Measurements from ENCODE around the gene CLEC19A. TPM values are rescaled to one million over a fixed set of nuclear protein-coding genes. Genes with fewer than 3 reads are reported as not detected.

CLEC19A gene
- total and polyA plus RNA-seq, 2 donors (not counting 3 experiments of a cell fraction or from before 2014, with no cell fraction given), result not detected

- intact Hi-C loops (cut with micrococcal nuclease), result no loop called here
- POLR2A ChIA-PET, result no interaction called here
- H3K9me3 ChIP-seq (replicated peaks; ENCODE audit: control insufficient read depth, insufficient read depth, low read length), result no peaks in the 10 kb centered on the region
These were observed 16.4 kb downstream of the CLEC19A start for GRCh38 chr16:19301931-19302330.

More at GRCh38 chr16:19301931-19302330, 16.4 kb downstream of the CLEC19A start:
- FAIRE-seq (no peak), DNase-seq (ENCODE audit: low read depth, low spot score) (no peak)
- TF ChIP-seq EZH2 (IDR thresholded peaks at IDR 0.05; ENCODE audit: borderline replicate concordance, low read depth, low read length, severe bottlenecking) (no peak), GATA2 (IDR thresholded peaks at IDR 0.05; ENCODE audit: insufficient read depth, insufficient read length, low read depth, low read length) (no peak), POLR2AphosphoS5 (IDR thresholded peaks at IDR 0.05; ENCODE audit: insufficient read depth, low read depth, low read length) (no peak), CTCF (IDR thresholded peaks at IDR 0.05; ENCODE audit: extremely low read depth in 1 of 2, insufficient read depth in 1 of 2, low read depth in 1 of 2, low read length in 2 of 2) (no peak), FOS (IDR thresholded peaks at IDR 0.05; ENCODE audit: borderline replicate concordance, insufficient read depth, low read length) (no peak), MAX (IDR thresholded peaks at IDR 0.05; ENCODE audit: insufficient read depth, insufficient read length) (no peak), JUN (IDR thresholded peaks at IDR 0.05; ENCODE audit: borderline replicate concordance, insufficient read depth, insufficient read length, low read depth) (no peak), POLR2A (IDR thresholded peaks at IDR 0.05; ENCODE audit: low read depth, low read length) (no peak), MYC (IDR thresholded peaks at IDR 0.05; ENCODE audit: low read depth, low read length) (no peak)
- no peaks in the 10 kb centered on the region for H3K27me3 ChIP-seq (ENCODE audit: control insufficient read depth in 2 of 2, insufficient read depth in 2 of 2, low read length in 2 of 2)
- dilution Hi-C loops (cut with MboI; ENCODE audit: extremely low pct_ligation_motif_present, low sequenced_read_pairs), result no loop called here
- H3K4me2 ChIP-seq (ENCODE audit: insufficient read depth, low read length), result no peak overlapping the region
- H2AFZ ChIP-seq (ENCODE audit: low read depth, low read length), result no peak overlapping the region
- H3K27ac ChIP-seq (ENCODE audit: insufficient read depth, low read depth, low read length), result no peak overlapping the region
- H3K79me2 ChIP-seq (ENCODE audit: control insufficient read depth, insufficient read depth, low read length), result no peaks in the 10 kb centered on the region
- CTCF ChIA-PET, result no interaction called here
- BruUV-seq (replicated peaks), result no TSS peak
- no peak overlapping the region for H3K4me3 ChIP-seq (replicated peaks in 1 of 3; ENCODE audit: insufficient read depth in 1 of 3, low read depth in 1 of 3, low read length in 3 of 3)
- H3K4me1 ChIP-seq (ENCODE audit: control insufficient read depth, extremely low read depth, insufficient read depth, low read length), result no peaks in the 10 kb centered on the region
- no peaks in the 10 kb centered on the region for H4K20me1 ChIP-seq (replicated peaks; ENCODE audit: control insufficient read depth, extremely low read depth, insufficient read depth, low read length)
- no peak overlapping the region for H3K9ac ChIP-seq (replicated peaks; ENCODE audit: extremely low read depth, insufficient read depth, low read length)
- no peaks in the 10 kb centered on the region for H3K9me1 ChIP-seq (replicated peaks; ENCODE audit: control insufficient read depth, extremely low read depth, insufficient read depth, low read length)
- H3K36me3 ChIP-seq (ENCODE audit: control insufficient read depth in 2 of 2, extremely low read depth in 1 of 2, insufficient read depth in 2 of 2, low read length in 2 of 2), result no peaks in the 10 kb centered on the region

Measured in endothelial cell of umbilical vein (primary cell).